Nucleus accumbens (tissue), 56 donors: ENCODE results near the gene ANKS1A.

Experiments used
- DNase-seq, 56 donors: peaks; one replicate each; lab custom pipeline; 2025; lab: John Stamatoyannopoulos, UW

Gene ANKS1A

GRCh38 chr6:35017411-35018181 lies 128.5 kb downstream of the ANKS1A start:
- DNase-seq: no peak

- no peak for DNase-seq
Measured at GRCh38 chr6:35018182-35018519, 129.1 kb downstream of the ANKS1A start.

GRCh38 chr6:35018746-35019145 lies 129.7 kb downstream of the ANKS1A start:
- DNase-seq: no peak

GRCh38 chr6:35019171-35019570 lies 130.1 kb downstream of the ANKS1A start:
- DNase-seq: no peak

GRCh38 chr6:35019831-35020230 lies 130.8 kb downstream of the ANKS1A start:
- no peak for DNase-seq

GRCh38 chr6:35021004-35021403 lies 131.9 kb downstream of the ANKS1A start:
- DNase-seq: peak in 1 of 56 donors; percentile 26

- DNase-seq: no peak
Measured at GRCh38 chr6:35023091-35024000, 134.3 kb downstream of the ANKS1A start.

- DNase-seq: peak in 35 of 56 donors; percentile 10 to 61 (median 36)
Measured at GRCh38 chr6:35024551-35025054, 135.5 kb downstream of the ANKS1A start.

GRCh38 chr6:35025232-35026188 lies 136.5 kb downstream of the ANKS1A start:
- DNase-seq: peak in 7 of 56 donors; percentile 1 to 43 (median 26)

GRCh38 chr6:35026434-35027222 lies 137.6 kb downstream of the ANKS1A start:
- DNase-seq: no peak

- no peak for DNase-seq
Measured at GRCh38 chr6:35027807-35028206, 138.8 kb downstream of the ANKS1A start.

GRCh38 chr6:35028781-35029769 lies 140.0 kb downstream of the ANKS1A start:
- DNase-seq: no peak

- no peak for DNase-seq
Measured at GRCh38 chr6:35030099-35030498, 141.0 kb downstream of the ANKS1A start.

GRCh38 chr6:35031611-35032529 lies 142.8 kb downstream of the ANKS1A start:
- no peak for DNase-seq

GRCh38 chr6:35033683-35034082 lies 144.6 kb downstream of the ANKS1A start:
- no peak for DNase-seq

GRCh38 chr6:35034411-35035191 lies 145.5 kb downstream of the ANKS1A start:
- DNase-seq: peak in 2 of 56 donors; percentile 11 to 45
